Raji (cell line): Measurements from ENCODE around the gene EIF3J.

Experiments used
- POLR2A ChIP-seq: IDR thresholded peaks from 2 replicates; pipeline ENCODE4 v1.6.1; 2011; ENCODE audit warnings: low read depth, low read length, control low read depth; ENCODE audit not compliant: insufficient read depth

EIF3J gene

DNA sequence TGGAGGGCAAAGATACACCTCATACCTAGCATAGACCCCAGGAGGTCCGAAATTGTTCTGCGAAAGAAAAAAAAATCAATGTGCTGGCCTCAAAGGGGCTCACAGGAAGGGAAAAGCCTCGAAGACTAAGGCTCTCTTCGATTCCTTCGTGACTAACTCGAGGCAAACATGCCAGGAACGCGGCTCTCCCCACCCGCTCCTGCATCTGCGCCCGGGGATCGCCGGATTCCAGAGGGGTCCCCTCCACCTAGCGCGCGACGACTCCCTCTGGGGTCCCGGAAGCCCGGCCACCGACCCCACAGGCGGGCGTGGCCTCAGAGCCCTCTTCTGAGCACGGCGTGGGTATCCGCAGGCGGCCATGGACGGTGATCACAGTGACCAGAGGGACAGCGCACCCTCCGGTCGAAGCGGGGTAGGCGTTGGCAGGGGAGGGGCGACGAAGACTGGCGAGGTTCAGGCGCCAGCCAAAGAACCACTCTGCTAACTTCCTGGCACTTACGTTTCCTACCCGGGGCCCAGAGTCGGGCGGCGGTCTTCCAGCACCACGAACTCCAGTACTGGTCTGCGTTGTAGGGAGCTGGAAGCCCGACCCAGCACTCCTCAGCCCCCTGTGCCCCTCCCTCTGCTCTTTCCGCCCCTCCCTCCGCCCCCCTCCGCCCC, 515 bp upstream of the EIF3J start:
- peak; percentile 86 for TF ChIP-seq POLR2A

DNA sequence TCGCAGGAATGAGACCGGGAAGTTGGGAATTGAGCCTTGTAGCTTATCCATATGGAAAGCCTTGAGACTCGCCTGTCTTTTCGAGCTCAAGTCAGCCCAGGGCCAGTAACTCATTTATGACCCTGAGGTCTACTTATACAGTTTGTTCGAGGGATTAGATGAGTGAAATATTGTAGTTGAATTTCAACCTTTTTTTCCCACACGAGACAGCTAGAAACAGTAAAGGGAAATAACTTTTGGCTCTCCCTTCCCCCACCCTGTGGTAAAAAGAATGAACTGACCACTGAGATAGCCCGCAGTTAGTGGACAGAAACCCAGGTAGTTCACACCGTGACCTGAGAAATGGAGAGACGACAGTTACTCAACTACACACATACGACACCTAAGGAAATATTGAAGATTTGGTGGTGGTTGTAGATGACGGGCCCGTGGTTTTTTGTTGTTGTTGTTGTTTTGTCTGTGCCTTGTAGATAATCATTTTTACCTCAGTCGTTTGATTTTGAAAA, 841 bp downstream of the EIF3J start:
- no peak for TF ChIP-seq POLR2A

DNA sequence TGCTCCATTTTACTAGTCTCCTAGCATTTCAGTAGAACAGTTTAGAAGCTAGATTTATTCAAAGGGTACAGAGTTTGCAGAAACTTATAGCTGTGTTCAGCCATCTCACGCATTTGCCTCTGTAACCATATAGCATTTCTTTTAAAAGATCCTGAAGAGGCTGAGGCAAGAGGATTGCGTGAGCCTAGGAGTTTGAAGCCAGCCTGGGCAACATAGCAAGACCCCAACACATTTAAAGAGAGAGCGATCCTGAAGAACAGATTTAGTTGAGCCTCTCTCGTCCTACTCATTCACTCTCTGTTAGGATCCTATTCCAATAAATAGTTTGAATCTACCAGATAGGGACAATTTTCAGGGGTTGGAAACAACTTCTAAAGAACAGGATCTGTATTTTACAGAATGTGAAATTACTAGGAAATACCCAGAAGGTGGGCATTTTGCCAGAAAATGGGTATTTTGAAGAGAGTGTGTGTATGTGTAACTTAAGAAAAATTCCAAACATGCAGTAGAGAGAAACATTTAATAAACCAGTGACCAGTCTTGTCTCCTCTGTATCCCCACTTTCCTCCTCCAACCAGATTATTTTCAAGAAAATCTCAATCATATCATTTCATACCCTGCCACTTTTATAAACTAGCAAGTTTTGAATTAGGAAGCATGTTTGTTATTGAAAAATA, 4.5 kb downstream of the EIF3J start:
- no peak for TF ChIP-seq POLR2A

- no peak for TF ChIP-seq POLR2A
These were observed 5.6 kb downstream of the EIF3J start for GRCh38 chr15:44542596-44542995.

DNA sequence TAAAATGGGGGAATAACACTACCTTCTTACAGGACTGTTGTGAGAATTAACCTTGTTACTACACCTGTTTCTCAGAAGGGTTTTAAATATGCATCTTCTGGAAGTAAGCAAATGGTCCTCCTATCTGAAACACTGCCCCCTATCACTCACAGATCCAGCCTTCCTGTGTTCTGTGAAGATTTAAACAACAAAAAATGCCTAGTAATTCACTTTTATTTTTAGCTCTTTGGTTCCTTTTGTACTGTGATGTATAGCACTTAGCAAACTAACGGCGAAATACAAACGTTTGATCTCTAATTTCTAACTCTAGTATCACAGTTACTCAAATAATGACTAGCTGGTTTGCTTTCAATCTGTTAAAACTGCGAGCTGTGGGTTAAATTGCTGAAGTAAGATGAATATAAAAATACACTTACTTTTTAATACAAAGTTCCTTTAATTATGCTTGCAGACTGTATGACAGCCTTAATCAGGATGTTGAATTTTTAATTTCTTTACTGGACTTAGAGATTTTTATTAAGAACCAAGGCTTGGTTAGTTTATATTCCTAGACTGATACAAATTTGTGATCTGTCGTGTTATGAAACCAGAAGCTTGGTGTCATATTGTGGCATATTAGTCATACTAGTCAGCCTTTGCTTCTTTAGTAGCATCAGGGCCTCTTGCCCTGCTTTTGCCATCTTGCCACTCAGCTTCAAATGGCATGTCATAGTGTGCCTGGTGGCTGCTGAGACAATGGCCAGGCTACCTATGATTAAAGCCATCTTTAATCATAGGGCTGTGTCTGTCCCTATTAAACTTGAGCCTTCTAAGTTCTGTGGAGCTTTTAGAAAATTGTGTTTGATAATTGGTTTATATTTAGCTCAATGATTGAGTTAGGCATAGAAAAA, 9.2 kb downstream of the EIF3J start:
- no peak for TF ChIP-seq POLR2A

GRCh38 chr15:44550256-44550655, 13.3 kb downstream of the EIF3J start:
- no peak for TF ChIP-seq POLR2A

DNA sequence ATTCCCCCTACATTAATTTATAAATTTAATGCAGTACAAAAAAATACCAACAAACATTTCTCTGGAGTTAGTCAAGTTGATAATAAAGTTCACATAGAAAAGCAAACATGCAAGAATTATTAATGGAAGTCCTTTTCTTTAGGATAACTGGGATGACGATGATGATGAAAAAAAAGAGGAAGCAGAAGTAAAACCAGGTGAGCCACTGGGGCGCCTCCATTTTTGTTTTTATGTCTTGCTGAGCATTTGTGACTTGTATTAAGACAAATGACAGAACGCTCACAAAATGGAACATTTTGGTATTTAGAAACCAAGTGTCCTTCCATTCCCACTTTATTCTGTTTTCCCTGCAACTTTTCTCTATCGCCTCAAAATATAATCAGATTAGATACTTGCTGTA, 13.8 kb downstream of the EIF3J start:
- no peak for TF ChIP-seq POLR2A

DNA sequence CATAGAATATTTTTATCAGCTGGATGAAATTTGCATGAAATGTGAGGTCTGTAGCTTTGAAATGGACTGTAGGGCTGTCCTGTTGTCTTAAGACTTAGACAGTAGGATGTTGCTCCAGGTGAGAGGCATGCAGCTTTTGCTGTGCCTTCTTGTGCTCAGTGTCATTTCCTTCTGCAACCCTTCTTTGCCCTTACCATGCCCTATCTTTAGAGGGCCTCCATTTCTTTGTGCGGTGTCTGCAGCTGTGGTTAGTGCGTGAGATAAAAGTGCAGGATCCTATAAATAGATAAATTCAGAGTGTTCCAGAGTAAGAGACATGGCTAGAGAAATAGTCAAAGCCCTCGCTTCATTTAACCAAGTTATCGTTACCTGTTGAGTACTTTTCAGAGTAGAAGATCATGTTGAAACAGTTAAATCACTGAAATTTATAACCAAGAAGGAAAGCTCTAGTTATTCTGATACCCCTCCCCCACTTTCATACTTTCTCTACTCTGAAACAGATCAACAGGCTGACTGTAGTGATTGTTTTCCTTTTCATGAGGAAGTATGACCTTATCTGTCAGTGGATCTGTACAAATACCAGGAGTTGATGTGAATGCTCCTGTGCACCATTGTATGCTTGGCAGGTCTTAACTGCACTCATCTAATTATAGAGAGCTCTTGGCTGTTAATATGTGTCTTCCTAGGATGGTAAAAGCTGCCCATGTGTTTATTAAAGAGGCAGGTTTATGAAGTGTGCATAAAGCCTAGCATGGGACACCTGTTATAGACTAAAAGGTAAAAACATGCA, 18.2 kb downstream of the EIF3J start:
- TF ChIP-seq POLR2A = no peak

DNA sequence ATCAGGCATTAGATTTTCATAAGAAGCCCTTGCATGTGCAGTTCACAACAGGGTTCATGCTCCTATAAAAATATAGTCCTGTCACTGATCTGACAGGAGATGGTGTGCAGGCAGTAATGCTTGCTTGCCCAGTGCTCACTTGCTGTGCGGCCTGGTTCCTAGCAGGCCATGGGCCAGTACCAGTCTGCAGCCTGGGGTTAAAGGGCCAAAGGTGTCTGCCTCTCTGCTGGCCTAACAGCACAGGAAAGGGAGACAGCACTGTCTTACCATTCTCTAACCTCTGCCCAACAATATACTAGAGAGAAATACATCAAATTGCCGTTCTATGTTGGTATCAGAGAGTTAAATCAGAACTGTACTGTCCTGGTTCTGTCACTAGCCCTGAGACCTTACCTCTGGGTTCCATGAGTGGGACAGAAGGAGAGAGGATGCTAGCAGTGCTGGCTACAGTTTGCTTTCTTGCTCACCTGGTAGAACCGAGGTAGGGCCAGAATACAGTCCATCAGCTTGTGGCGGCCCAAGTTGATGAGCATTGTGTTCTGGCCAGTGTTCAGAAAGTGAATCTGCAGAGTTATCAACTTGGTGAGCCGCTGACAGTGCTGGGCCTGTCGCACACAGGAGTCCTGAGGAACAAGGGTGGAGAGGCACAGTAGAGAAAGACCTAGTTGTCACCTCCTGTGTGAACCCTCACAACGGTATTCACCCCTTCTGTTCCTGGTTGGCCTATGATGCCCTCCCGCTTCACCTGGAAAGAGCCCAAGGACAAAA, 28.6 kb downstream of the EIF3J start:
- TF ChIP-seq POLR2A = no peak

GRCh38 chr15:44566155-44566540, 29.2 kb downstream of the EIF3J start:
- no peak for TF ChIP-seq POLR2A

DNA sequence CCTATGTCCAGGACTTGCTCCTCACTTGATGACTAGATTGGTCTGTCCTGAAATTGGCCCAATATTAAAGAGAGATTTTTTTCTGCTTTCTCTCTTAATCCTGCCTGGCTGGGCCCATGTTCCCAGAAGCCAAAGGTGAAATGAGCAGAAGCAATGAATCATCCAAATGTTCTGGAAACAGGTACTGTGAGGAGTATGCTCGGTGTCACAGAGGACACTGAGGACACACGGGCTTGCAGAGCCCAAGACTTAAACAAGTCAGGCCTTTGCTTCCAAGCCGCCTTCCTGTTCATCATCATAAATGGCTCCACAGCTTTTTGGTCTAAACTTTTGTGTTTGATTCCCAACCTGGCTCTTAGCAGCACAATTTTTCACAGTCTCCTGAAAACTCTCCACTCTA, 31.4 kb downstream of the EIF3J start:
- no peak for TF ChIP-seq POLR2A

DNA sequence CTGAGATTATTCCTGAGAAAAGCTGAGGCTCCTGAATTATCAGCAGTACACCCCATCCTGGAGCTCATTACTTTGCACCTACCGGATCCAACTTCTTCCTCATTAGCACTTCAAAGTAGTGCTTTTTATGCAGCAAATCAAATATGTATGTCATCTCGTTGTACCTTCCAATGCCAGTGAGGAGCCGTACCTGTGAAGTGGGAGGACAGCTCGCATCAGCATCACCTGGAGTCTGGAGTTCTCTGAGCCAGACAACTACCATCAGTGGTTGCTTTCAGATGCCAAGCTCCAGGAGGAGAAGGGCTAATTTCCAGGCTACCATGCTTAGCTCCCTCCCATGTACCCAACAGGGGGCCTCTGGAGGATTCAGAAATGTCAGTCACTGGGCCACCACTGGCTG, 32.4 kb downstream of the EIF3J start:
- TF ChIP-seq POLR2A = no peak

DNA sequence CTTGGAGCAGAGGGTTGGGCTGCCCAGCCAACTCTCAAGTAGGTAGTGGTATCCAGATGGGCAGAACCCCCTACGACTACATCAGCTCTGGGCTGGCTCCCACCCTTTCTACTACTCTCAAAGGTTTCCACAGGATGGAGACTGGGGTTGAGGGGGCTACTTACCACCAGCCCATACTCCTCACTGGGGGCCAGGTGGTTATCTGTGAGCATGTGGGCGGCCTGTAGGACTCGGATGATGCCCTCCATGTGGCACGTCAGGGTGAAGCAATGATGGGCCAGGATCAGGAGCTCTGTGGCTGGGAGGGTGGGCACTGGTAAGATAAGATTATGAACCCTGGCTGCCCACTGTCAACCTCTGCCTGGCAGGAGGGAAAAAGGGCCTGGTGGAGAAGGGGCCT, 33.4 kb downstream of the EIF3J start:
- no peak for TF ChIP-seq POLR2A

DNA sequence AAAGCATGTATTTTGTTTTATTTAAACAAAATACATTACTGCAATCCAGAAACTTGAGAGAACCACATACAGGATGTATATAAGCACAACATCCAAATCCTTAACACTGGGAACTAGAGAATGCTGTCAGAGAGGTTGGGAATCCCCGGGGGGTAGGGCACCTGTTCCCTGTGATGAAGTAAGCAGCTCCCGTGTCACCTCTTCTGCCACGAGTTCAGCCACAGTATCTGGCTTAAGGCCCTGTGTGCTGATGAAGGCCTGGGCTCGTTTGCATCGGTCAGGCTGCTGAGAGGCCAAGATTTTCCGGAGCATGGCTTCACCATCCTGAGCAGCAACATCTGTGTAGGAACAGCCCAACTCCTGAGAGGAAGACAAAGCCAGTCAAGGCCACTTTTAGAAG, 36.4 kb downstream of the EIF3J start:
- no peak for TF ChIP-seq POLR2A
